ENCODE results near the gene MYBPH. TPM values are rescaled to one million over a fixed set of nuclear protein-coding genes. Genes with fewer than 3 reads are reported as not detected.

Gene MYBPH
- total RNA-seq, 1 experiment from 2014 or later = not detected

DNA sequence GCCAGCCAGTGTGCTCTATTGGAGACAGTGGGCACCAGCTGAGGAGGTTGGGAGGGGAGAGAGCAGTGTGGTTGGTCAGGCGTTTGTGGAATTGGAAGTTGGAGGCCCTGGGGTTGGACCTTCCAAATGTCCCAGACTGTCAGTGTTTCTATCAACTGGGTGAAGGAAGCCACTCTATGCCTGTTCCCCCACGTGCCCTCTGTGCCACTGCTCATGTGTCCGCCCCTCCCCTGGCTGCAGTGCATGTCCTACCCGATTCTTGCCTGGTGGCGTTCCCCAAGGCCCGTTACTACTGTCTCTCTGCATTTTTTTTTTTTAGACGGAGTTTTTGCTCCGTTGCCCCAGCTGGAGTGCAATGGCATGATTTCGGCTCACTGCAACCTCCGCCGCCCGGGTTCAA lies 27.0 kb downstream of the MYBPH start:
- no peak for DNase-seq (ENCODE audit: low spot score)

GRCh38 chr1:203148127-203148526 lies 27.5 kb downstream of the MYBPH start:
- no peak for DNase-seq (ENCODE audit: low spot score)

DNA sequence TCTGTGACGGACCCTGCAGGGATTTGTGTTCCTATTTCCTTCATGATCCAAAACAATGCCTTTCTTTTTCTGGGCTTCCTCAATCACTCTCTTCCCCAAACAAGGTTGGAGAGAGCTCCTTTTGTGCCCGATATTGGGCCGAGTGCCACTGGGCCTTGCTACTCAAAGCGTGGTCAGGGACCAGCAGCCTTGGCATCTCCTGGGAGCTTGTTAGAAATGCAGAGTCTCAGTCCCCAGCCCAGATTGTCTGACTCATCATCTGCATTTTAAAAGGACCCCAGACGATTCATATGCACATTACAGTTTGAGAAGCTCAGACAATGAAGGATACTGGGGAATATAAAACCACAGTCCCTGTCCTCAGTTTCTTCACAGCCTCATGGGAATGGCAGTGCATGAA lies 28.2 kb downstream of the MYBPH start:
- DNase-seq (ENCODE audit: low spot score) = no peak

GRCh38 chr1:203146537-203146936 lies 29.1 kb downstream of the MYBPH start:
- no peak for DNase-seq (ENCODE audit: low spot score)

GRCh38 chr1:203146042-203146369 lies 29.6 kb downstream of the MYBPH start:
- no peak for DNase-seq (ENCODE audit: low spot score)

- DNase-seq (ENCODE audit: low spot score) = no peak
Measured at GRCh38 chr1:203145321-203146041, 30.1 kb downstream of the MYBPH start.

DNA sequence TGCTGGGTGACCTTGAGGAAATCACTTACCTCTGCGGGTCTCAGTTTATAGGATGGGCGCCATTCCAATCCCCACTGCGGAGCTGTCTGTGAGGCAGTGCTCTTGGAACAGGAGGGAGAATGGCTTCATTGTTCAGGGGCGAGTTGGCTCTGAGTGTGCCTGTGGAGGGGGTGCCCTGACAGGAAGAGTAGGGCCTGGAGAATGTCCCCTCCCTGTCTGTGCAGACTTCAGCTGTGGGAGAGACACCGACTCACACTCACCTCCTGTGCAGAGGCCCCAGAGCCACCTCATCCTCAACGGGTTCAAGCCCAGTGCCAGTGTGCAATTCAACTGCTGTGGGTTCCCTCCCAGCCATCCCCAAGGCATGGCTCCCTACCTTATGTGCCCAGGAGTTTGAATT lies 31.0 kb downstream of the MYBPH start:
- DNase-seq (ENCODE audit: low spot score) = no peak

GRCh38 chr1:203143641-203144040 lies 32.0 kb downstream of the MYBPH start:
- no peak for DNase-seq (ENCODE audit: low spot score)

DNA sequence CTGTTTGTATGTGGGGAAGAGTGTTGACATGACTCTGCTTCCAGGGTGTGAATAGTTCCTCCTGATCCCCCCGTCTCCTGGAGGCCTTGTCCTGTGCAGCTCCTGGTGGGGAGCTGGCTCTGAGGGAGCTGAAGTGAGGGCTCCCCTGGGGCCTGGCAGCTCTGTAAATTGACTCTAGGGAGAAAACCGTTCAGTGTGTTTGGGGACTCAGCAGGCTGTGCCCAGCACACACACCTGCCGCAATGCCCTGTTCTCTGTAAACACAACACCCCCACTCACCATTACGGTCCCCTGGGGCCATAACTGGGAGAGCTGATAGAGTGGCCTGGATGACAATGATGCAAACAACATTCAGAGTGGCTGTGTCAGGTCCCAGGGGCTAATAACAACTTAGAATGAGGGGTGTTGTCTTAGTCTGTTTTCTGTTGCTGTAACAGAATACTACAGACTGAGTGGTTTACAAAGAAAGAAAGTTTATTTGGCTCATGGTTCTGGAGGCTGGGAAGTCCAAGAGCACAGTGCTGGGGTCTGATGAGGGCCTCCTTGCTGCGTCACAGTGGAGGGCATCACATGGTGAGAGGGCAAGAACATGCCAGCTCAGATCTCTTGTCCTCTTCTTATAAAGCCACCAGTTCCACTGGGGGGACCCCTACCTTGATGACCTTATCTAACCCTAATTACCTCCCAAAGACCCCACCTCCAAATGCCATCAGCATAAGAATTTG lies 32.8 kb downstream of the MYBPH start:
- DNase-seq (ENCODE audit: low spot score) = no peak

- no peak for DNase-seq (ENCODE audit: low spot score)
Measured at GRCh38 chr1:203142124-203142523, 33.5 kb downstream of the MYBPH start.

GRCh38 chr1:203140743-203141520 lies 34.7 kb downstream of the MYBPH start:
- no peak for DNase-seq (ENCODE audit: low spot score)

- DNase-seq (ENCODE audit: low spot score) = no peak
Measured at GRCh38 chr1:203139976-203140475, 35.6 kb downstream of the MYBPH start.

GRCh38 chr1:203138066-203138465 lies 37.6 kb downstream of the MYBPH start:
- no peak for DNase-seq (ENCODE audit: low spot score)

DNA sequence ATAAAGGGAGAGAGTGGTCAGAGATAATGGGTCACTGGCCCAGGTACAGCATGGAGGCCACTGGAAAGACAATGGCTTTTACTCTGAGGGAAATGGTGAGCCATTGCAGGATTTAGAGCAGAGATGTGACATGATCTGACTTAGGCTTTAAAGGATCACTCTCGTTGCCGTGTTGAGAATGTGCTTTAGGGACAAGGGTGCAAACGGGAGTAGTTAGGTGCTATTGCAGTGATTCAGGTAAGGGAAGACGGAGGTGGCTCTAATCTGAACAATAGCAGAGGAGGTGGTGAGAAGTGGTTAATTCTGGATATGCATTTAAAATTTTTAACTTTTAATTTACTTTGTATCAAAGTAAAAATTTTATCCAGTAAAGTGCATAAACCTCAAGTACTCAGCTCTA lies 38.3 kb downstream of the MYBPH start:
- DNase-seq (ENCODE audit: low spot score) = no peak

DNA sequence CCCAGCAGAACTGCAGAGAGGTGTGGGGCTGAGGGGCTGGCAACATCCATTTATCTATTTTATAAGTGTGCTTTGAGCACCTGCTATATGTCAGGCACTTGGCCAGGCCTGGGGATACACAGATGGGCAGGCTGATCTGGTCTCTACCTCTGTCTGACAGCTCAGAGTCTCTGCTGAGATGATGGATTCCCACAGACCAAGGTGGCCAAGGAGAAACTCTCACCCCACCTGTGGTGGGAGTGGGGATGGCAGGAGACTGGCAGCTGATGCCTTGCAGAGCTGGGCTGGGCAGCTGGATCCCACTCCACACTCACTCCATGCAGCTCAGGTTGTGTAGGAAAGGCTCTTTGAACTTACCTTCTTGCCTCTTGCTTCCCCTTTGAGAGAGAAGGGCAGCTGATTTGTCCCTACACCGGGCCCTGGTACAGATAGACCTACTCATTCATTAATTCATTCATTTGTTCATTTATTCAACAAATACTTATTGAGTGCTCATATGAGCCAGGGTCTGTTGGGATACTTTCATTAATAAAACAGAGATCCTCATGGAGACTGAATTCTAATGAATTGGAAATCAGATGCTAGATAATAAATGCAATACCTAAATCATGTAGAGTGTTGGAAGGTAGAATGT lies 39.1 kb downstream of the MYBPH start:
- no peak for DNase-seq (ENCODE audit: low spot score)

DNA sequence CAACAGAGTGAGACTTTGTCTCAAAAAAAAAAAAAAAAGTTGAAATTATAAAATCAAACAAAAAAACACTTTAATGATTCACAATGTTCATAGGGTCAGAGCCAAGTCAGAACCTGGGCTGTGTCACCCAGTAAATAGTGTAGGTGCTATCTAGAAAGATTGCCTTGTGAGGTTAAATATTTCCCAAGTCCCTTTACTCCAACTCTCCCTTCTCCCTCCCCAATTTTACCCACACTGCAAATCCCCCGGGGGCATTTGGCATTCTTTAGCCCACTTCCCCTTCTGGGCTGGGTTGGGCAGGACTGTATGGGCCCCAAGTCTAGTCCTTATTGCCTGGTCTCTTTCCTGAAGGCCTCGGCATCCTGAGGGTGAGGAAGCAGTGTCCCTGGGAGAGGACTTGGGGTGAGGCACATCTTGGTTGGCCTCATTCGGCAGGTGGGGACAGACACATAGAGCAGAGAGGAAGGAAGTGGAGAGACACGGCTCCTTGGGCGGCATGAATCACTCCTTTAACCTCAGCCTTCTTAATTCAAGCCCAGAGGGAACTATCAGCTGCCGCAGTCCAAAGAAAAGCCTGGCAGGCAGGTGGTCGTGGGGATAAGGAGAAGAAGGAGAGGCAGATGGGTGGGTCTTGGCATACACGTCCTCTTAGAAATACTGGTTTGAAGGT lies 39.9 kb downstream of the MYBPH start:
- no peak for DNase-seq (ENCODE audit: low spot score)

DNA sequence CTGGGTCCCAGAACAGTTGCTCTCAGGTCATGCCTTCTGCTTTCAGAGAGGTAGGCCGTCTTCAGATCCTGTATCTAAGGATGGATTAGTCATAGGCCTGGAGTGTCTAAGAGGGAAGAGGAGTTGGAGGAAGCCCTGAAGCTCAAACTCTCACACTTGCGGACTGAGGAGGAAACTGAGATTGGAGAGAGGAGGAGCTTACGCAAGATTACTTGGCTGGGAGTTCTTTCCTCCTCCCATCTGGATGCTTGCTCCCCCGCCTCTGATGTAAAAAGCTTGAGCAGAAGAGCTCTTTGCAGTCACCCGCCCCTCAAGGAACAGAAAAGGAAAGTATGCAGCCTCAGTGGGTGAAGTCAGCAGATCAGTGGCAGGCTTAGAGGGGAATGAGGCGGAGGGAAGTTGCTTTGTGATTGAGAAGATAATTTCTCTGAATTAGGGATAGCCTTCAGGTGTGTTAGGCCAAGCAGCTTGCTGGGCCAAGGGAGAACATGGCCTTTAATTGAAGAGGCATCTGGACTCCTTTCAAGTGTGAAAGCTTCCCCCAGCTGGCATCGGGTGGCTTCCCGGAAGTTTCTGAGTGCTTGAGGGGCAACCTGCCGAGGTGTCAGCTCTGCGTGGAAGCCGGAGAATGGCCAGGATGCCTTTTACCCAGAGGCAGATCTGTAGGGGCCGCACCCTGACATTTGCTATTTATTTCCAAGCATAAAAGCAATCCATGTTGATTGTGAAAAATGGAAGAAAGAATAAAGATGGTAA lies 41.5 kb downstream of the MYBPH start:
- no peak for DNase-seq (ENCODE audit: low spot score)

DNA sequence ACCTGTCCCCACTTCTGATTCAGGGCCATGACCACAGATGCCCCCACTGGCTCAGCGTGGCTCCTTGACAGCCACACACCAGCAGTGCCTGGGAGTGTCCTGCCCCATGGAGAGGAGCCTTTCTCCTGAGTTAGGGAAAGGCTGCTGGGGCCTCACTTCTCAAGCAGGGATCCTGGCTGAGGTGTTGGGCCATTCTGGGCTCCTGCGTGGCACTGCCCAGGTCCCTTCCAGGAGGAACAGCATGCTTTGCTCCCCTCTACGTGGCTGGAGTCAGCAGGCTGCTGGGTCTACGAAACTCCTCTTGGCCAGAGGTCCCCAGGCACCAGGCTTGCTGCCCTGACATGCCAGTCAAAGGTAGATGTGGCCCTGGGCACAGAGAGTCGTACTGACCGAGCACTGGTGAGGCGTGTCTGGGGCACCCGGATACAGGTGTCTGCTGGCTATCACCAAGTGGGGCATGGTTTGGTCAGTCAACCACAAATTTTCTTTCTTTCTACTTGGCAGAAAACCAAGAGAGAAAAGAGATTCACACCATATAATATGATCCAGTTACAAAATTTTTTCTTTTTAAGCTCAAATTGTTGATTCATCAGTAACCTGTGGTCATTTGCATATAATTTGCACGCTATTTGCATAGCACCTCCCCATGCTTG lies 44.0 kb downstream of the MYBPH start:
- no peak for DNase-seq (ENCODE audit: low spot score)

DNA sequence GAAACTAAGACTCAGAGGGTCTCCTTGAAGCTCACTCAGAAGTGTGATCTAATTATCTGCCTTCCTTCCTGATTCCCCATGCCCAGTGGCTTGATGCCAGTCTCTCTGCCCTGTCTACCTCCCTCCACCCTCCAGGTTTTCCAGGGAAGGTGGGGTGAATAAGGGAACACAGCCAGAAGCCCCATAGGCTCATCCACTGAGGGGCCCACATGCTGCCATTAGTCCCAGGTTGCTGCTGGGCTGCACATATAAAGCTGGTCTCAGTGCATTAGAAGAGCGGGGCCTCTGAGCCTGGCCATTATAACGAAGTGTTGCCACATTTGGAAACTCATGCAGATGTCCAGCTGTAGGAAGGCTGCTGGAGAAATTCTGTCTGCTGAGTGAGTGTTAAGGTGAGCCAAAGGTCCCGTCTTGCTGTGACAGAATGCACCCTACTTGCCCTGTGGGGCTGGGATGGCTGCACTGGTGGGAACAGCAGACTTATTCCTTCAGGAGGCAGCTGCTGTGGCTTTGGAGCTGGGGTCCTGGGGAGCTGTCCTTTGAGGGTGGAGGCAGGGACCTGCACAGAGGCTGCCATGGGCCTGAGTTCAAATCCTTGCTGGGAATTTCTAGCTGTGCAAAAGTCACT lies 45.2 kb downstream of the MYBPH start:
- no peak for DNase-seq (ENCODE audit: low spot score)
